ENCODE measurements around the gene RGL2.

The RGL2 gene

GRCh38 chr6:33247977-33248642, 50.6 kb downstream of the RGL2 start:
- DNase-seq (ENCODE audit: low read depth), result peak; percentile 53
- peak overlapping the region; percentile 56 for H3K4me3 ChIP-seq (ENCODE audit: low read depth, low read length)
- TF ChIP-seq CTCF (IDR thresholded peaks at IDR 0.05; ENCODE audit: control insufficient read depth, extremely low read depth, insufficient read depth), result peak; percentile 96

- TF ChIP-seq CTCF (IDR thresholded peaks at IDR 0.05; ENCODE audit: control insufficient read depth, extremely low read depth, insufficient read depth), result no peak
- DNase-seq (ENCODE audit: low read depth), result no peak
- no peak overlapping the region for H3K4me3 ChIP-seq (ENCODE audit: low read depth, low read length)
Measured at GRCh38 chr6:33243476-33243875, 55.3 kb downstream of the RGL2 start.

- no peak overlapping the region for H3K4me3 ChIP-seq (ENCODE audit: low read depth, low read length)
- no peak for DNase-seq (ENCODE audit: low read depth)
- no peak for TF ChIP-seq CTCF (IDR thresholded peaks at IDR 0.05; ENCODE audit: control insufficient read depth, extremely low read depth, insufficient read depth)
Measured at GRCh38 chr6:33241968-33242367, 56.8 kb downstream of the RGL2 start.

Measured in LNCaP clone FGC (cell line).